ENCODE measurements around the gene UACA.

UACA gene

GRCh38 chr15:70794596-70795310 is 31.4 kb upstream of the UACA start:
- H3K4ac ChIP-seq (ENCODE audit: low read length): no peak overlapping the region
- H4K91ac ChIP-seq (ENCODE audit: low read depth, low read length, poor library complexity): no peak overlapping the region
- H2BK15ac ChIP-seq (ENCODE audit: low read length): no peak overlapping the region
- H3K14ac ChIP-seq (ENCODE audit: low read length): no peak overlapping the region
- H3K4me1 ChIP-seq (ENCODE audit: control insufficient read depth in 2 of 2, insufficient read depth in 1 of 2, low read depth in 1 of 2, low read length in 2 of 2): peaks cover 0 to 3% of the 10 kb centered on the region in 2 donors
- H3K23ac ChIP-seq (ENCODE audit: low read depth, low read length, poor library complexity): no peak overlapping the region
- H4K8ac ChIP-seq (ENCODE audit: low read depth, low read length): no peak overlapping the region
- no peak overlapping the region for H2BK12ac ChIP-seq (ENCODE audit: low read length)
- no CpG with 5 or more reads among the region's 12 CpGs for WGBS, 2 donors (ENCODE audit: extremely low coverage in 2 of 2, insufficient read length in 2 of 2, insufficient replicate concordance in 1 of 2)
- H2AK5ac ChIP-seq (ENCODE audit: low read depth, low read length): no peak overlapping the region
- H3K9ac ChIP-seq (ENCODE audit: low read depth, low read length, poor library complexity): no peak overlapping the region
- H3K9me3 ChIP-seq (replicated peaks in 1 of 2; ENCODE audit: control insufficient read depth in 2 of 2, insufficient read depth in 1 of 2, low read depth in 1 of 2, low read length in 2 of 2): no peaks in the 10 kb centered on the region
- DNase-seq (ENCODE audit: low spot score): no peak
- H2BK120ac ChIP-seq (ENCODE audit: low read depth, low read length): no peak overlapping the region
- no peak overlapping the region for H3K27ac ChIP-seq (replicated peaks; ENCODE audit: low read length)
- no peak overlapping the region for H3K18ac ChIP-seq (ENCODE audit: low read length)
- H3K4me3 ChIP-seq (ENCODE audit: low read length in 2 of 2): no peak overlapping the region
- H3K4me2 ChIP-seq (ENCODE audit: insufficient read depth, low read length, poor library complexity, severe bottlenecking): no peak overlapping the region
- H3K79me1 ChIP-seq (ENCODE audit: low read depth, low read length): no peaks in the 10 kb centered on the region
- H3K27me3 ChIP-seq (ENCODE audit: control insufficient read depth in 3 of 3, insufficient read depth in 3 of 3, low read depth in 1 of 3, low read length in 3 of 3): peaks cover 0 to 33% (median 0%) of the 10 kb centered on the region in 3 experiments
- H2AFZ ChIP-seq (ENCODE audit: low read length): no peak overlapping the region
- H3K36me3 ChIP-seq (replicated peaks in 1 of 2; ENCODE audit: control insufficient read depth in 2 of 2, insufficient read depth in 2 of 2, low read length in 2 of 2): no peaks in the 10 kb centered on the region
- no peak overlapping the region for H2BK5ac ChIP-seq (ENCODE audit: low read length)

GRCh38 chr15:70793694-70794093 is 30.3 kb upstream of the UACA start:
- Histone ChIP-seq H3K27ac (replicated peaks; ENCODE audit: low read length) (no peak overlapping the region), H3K36me3 (replicated peaks in 1 of 2; ENCODE audit: control insufficient read depth in 2 of 2, insufficient read depth in 2 of 2, low read length in 2 of 2) (no peaks in the 10 kb centered on the region), H2AFZ (ENCODE audit: low read length) (no peak overlapping the region), H3K79me1 (ENCODE audit: low read depth, low read length) (no peaks in the 10 kb centered on the region), H3K18ac (ENCODE audit: low read length) (no peak overlapping the region), H2BK12ac (ENCODE audit: low read length) (no peak overlapping the region), H3K4me1 (ENCODE audit: control insufficient read depth in 2 of 2, insufficient read depth in 1 of 2, low read depth in 1 of 2, low read length in 2 of 2) (peaks cover 0 to 3% of the 10 kb centered on the region in 2 donors), H2AK5ac (ENCODE audit: low read depth, low read length) (no peak overlapping the region), H3K4me2 (ENCODE audit: insufficient read depth, low read length, poor library complexity, severe bottlenecking) (no peak overlapping the region), H4K8ac (ENCODE audit: low read depth, low read length) (no peak overlapping the region), H2BK120ac (ENCODE audit: low read depth, low read length) (no peak overlapping the region), H3K27me3 (ENCODE audit: control insufficient read depth in 3 of 3, insufficient read depth in 3 of 3, low read depth in 1 of 3, low read length in 3 of 3) (peaks cover 0 to 33% (median 0%) of the 10 kb centered on the region in 3 experiments), H3K14ac (ENCODE audit: low read length) (no peak overlapping the region), H2BK5ac (ENCODE audit: low read length) (no peak overlapping the region), H3K23ac (ENCODE audit: low read depth, low read length, poor library complexity) (no peak overlapping the region), H3K9ac (ENCODE audit: low read depth, low read length, poor library complexity) (no peak overlapping the region), H3K4ac (ENCODE audit: low read length) (no peak overlapping the region), H3K4me3 (ENCODE audit: low read length in 2 of 2) (no peak overlapping the region), H2BK15ac (ENCODE audit: low read length) (no peak overlapping the region), H4K91ac (ENCODE audit: low read depth, low read length, poor library complexity) (no peak overlapping the region), H3K9me3 (replicated peaks in 1 of 2; ENCODE audit: control insufficient read depth in 2 of 2, insufficient read depth in 1 of 2, low read depth in 1 of 2, low read length in 2 of 2) (no peaks in the 10 kb centered on the region)
- DNase-seq (ENCODE audit: low spot score): no peak
- no CpG with 5 or more reads among the region's 6 CpGs for WGBS, 2 donors (ENCODE audit: extremely low coverage in 2 of 2, insufficient read length in 2 of 2, insufficient replicate concordance in 1 of 2)

GRCh38 chr15:70792171-70792573 is 28.8 kb upstream of the UACA start:
- Histone ChIP-seq H3K27ac (replicated peaks; ENCODE audit: low read length) (no peak overlapping the region), H4K8ac (ENCODE audit: low read depth, low read length) (no peak overlapping the region), H3K79me1 (ENCODE audit: low read depth, low read length) (no peaks in the 10 kb centered on the region), H2AK5ac (ENCODE audit: low read depth, low read length) (no peak overlapping the region), H3K4me3 (ENCODE audit: low read length in 2 of 2) (no peak overlapping the region), H3K4ac (ENCODE audit: low read length) (no peak overlapping the region), H3K27me3 (ENCODE audit: control insufficient read depth in 3 of 3, insufficient read depth in 3 of 3, low read depth in 1 of 3, low read length in 3 of 3) (peaks cover 0 to 35% (median 0%) of the 10 kb centered on the region in 3 experiments), H2BK12ac (ENCODE audit: low read length) (no peak overlapping the region), H3K9ac (ENCODE audit: low read depth, low read length, poor library complexity) (no peak overlapping the region), H4K91ac (ENCODE audit: low read depth, low read length, poor library complexity) (no peak overlapping the region), H3K14ac (ENCODE audit: low read length) (no peak overlapping the region), H3K23ac (ENCODE audit: low read depth, low read length, poor library complexity) (no peak overlapping the region), H3K4me1 (ENCODE audit: control insufficient read depth in 2 of 2, insufficient read depth in 1 of 2, low read depth in 1 of 2, low read length in 2 of 2) (peaks cover 0 to 3% of the 10 kb centered on the region in 2 donors), H3K18ac (ENCODE audit: low read length) (no peak overlapping the region), H3K36me3 (replicated peaks in 1 of 2; ENCODE audit: control insufficient read depth in 2 of 2, insufficient read depth in 2 of 2, low read length in 2 of 2) (no peaks in the 10 kb centered on the region), H2AFZ (ENCODE audit: low read length) (no peak overlapping the region), H2BK5ac (ENCODE audit: low read length) (no peak overlapping the region), H3K9me3 (replicated peaks in 1 of 2; ENCODE audit: control insufficient read depth in 2 of 2, insufficient read depth in 1 of 2, low read depth in 1 of 2, low read length in 2 of 2) (no peaks in the 10 kb centered on the region), H3K4me2 (ENCODE audit: insufficient read depth, low read length, poor library complexity, severe bottlenecking) (no peak overlapping the region), H2BK15ac (ENCODE audit: low read length) (no peak overlapping the region), H2BK120ac (ENCODE audit: low read depth, low read length) (no peak overlapping the region)
- DNase-seq (ENCODE audit: low spot score): no peak
- WGBS, 2 donors (ENCODE audit: extremely low coverage in 2 of 2, insufficient read length in 2 of 2, insufficient replicate concordance in 1 of 2): no CpG with 5 or more reads among the region's 2 CpGs

- Histone ChIP-seq H3K9ac (ENCODE audit: low read depth, low read length, poor library complexity) (no peak overlapping the region), H3K36me3 (replicated peaks in 1 of 2; ENCODE audit: control insufficient read depth in 2 of 2, insufficient read depth in 2 of 2, low read length in 2 of 2) (no peaks in the 10 kb centered on the region), H3K79me1 (ENCODE audit: low read depth, low read length) (no peaks in the 10 kb centered on the region), H3K4me3 (ENCODE audit: low read length in 2 of 2) (no peak overlapping the region), H3K27me3 (ENCODE audit: control insufficient read depth in 3 of 3, insufficient read depth in 3 of 3, low read depth in 1 of 3, low read length in 3 of 3) (peaks cover 0 to 35% (median 0%) of the 10 kb centered on the region in 3 experiments), H4K8ac (ENCODE audit: low read depth, low read length) (no peak overlapping the region), H2BK120ac (ENCODE audit: low read depth, low read length) (peak overlapping the region; percentile 63), H3K27ac (replicated peaks; ENCODE audit: low read length) (no peak overlapping the region), H3K14ac (ENCODE audit: low read length) (no peak overlapping the region), H3K18ac (ENCODE audit: low read length) (no peak overlapping the region), H3K4ac (ENCODE audit: low read length) (no peak overlapping the region), H2BK5ac (ENCODE audit: low read length) (no peak overlapping the region), H2AK5ac (ENCODE audit: low read depth, low read length) (no peak overlapping the region), H3K23ac (ENCODE audit: low read depth, low read length, poor library complexity) (no peak overlapping the region), H3K4me2 (ENCODE audit: insufficient read depth, low read length, poor library complexity, severe bottlenecking) (no peak overlapping the region), H4K91ac (ENCODE audit: low read depth, low read length, poor library complexity) (no peak overlapping the region), H2BK12ac (ENCODE audit: low read length) (no peak overlapping the region), H2AFZ (ENCODE audit: low read length) (no peak overlapping the region), H3K4me1 (ENCODE audit: control insufficient read depth in 2 of 2, insufficient read depth in 1 of 2, low read depth in 1 of 2, low read length in 2 of 2) (peaks cover 0 to 3% of the 10 kb centered on the region in 2 donors), H3K9me3 (replicated peaks in 1 of 2; ENCODE audit: control insufficient read depth in 2 of 2, insufficient read depth in 1 of 2, low read depth in 1 of 2, low read length in 2 of 2) (no peaks in the 10 kb centered on the region), H2BK15ac (ENCODE audit: low read length) (peak overlapping the region; percentile 75)
- no peak for DNase-seq (ENCODE audit: low spot score)
- WGBS, 2 donors (ENCODE audit: extremely low coverage in 2 of 2, insufficient read length in 2 of 2, insufficient replicate concordance in 1 of 2): no CpG with 5 or more reads among the region's 5 CpGs
Observed at GRCh38 chr15:70791259-70791658, 27.9 kb upstream of the UACA start.

Data from neuronal stem cell (in vitro differentiated cells).